HCT116 (cell line): Measurements from ENCODE around the gene RAB3GAP1. TPM values are rescaled to one million over a fixed set of nuclear protein-coding genes. Genes with fewer than 3 reads are reported as not detected.

Source experiments
- ATAC-seq: fragments of 200-7000 bp; cut with Tn5 transposase; 2 replicates; pipeline ENCODE4 v1.9.1; 2020; ENCODE audit warnings: mild to moderate bottlenecking, moderate library complexity
- BruUV-seq: library from RNA; stranded (reverse); fragments of 400-500 nt; replicated peaks from 2 replicates; lab custom pipeline; 2021; lab: Mats Ljungman, UMichigan
- CTCF ChIA-PET: fragments of 300-600 bp; sonication (Branson Sonifier 250); formaldehyde crosslinking; loops from one replicate; lab custom pipeline; 2021; ENCODE audit warnings: antibody characterized with exemption; lab: Charles Lee
- POLR2A ChIA-PET: fragments of 300-600, 350-600 bp; sonication (Branson Sonifier 250); formaldehyde crosslinking; loops from one replicate; lab custom pipeline; 2021; ENCODE audit warnings: antibody characterized with exemption; lab: Charles Lee
- RAD21 ChIA-PET, 2 experiments: fragments of 300-600 bp; sonication (Branson Sonifier 250); formaldehyde crosslinking; loops; one replicate each; lab custom pipeline; 2023; ENCODE audit warnings: low total read pairs in 2 of 2; ENCODE audit not compliant: uncharacterized antibody in 2 of 2, unreplicated experiment in 2 of 2, low non-redundant PET in 1 of 2; lab: Charles Lee
- DNase-seq: peaks from one replicate; pipeline ENCODE4 v3.0.0-alpha.2; 2010; ENCODE audit warnings: low read depth, low spot score
- H2AFZ ChIP-seq: fragments of 200-600 bp; shearing (Covaris generic), sonication (generic); 2 replicates; pipeline ENCODE4 v1.6.1; 2017; ENCODE audit warnings: low read depth, mixed run types, mixed read lengths, antibody characterized with exemption, low read length; ENCODE audit not compliant: poor library complexity, severe bottlenecking
- H3K27ac ChIP-seq: 2 replicates; pipeline ENCODE4 v1.5.1; 2012; ENCODE audit warnings: low read depth, low read length
- H3K27me3 ChIP-seq: fragments of 200-600 bp; sonication (generic); 2 replicates; pipeline ENCODE4 v1.6.1; 2016; ENCODE audit warnings: mixed run types, low read length, mixed read lengths; ENCODE audit not compliant: insufficient read depth
- H3K36me3 ChIP-seq, 2 experiments: fragments of 200-500 bp in 1 of 2; fragments of 200-600 bp in 1 of 2; sonication (Bioruptor generic) in 1 of 2; sonication (generic) in 1 of 2; 2 replicates each; pipeline versions ENCODE4 v1.5.1 to v1.6.1; 2014 to 2016; ENCODE audit warnings: low read length in 2 of 2, inconsistent platforms in 1 of 2, mixed read lengths in 1 of 2, mixed run types in 1 of 2; ENCODE audit not compliant: insufficient read depth in 2 of 2, control insufficient read depth in 1 of 2
- H3K4me1 ChIP-seq, 2 experiments: fragments of 200-600 bp in 1 of 2; sonication (generic) in 1 of 2; 2 replicates each; pipeline versions ENCODE4 v1.5.1 to v1.6.1; 2012 to 2017; ENCODE audit warnings: low read length in 2 of 2, inconsistent platforms in 1 of 2, mild to moderate bottlenecking in 1 of 2, mixed read lengths in 1 of 2, mixed run types in 1 of 2, moderate library complexity in 1 of 2; ENCODE audit not compliant: insufficient read depth in 2 of 2, control insufficient read depth in 1 of 2
- H3K4me2 ChIP-seq: fragments of 200-600 bp; sonication (generic); 2 replicates; pipeline ENCODE4 v1.6.1; 2017; ENCODE audit warnings: mixed run types, low read length, mixed read lengths
- H3K4me3 ChIP-seq, 2 experiments: fragments of 200-600 bp in 1 of 2; sonication (generic) in 1 of 2; replicated peaks in 1 of 2; 2 replicates each; pipeline ENCODE4 v1.5.1; 2011 to 2016; ENCODE audit warnings: low read length in 2 of 2, control low read depth in 1 of 2, low read depth in 1 of 2, mild to moderate bottlenecking in 1 of 2, mixed read lengths in 1 of 2, mixed run types in 1 of 2
- H3K79me2 ChIP-seq: fragments of 200-600 bp; sonication (generic); 2 replicates; pipeline ENCODE4 v1.6.1; 2017; ENCODE audit warnings: mild to moderate bottlenecking, mixed run types, low read length, moderate library complexity, mixed read lengths; ENCODE audit not compliant: insufficient read depth
- H3K9ac ChIP-seq: fragments of 200-600 bp; sonication (generic); 2 replicates; pipeline ENCODE4 v1.6.1; 2016; ENCODE audit warnings: low read length, mixed read lengths
- H3K9me2 ChIP-seq: fragments of 200-600 bp; sonication (generic), shearing (Covaris generic); 2 replicates; pipeline ENCODE4 v1.6.1; 2017; ENCODE audit warnings: mixed run types, mild to moderate bottlenecking, moderate library complexity; ENCODE audit not compliant: insufficient read depth
- H3K9me3 ChIP-seq, 2 experiments: fragments of 200-500 bp in 1 of 2; fragments of 200-600 bp in 1 of 2; sonication (Bioruptor generic) in 1 of 2; sonication (generic) in 1 of 2; 2 replicates each; pipeline ENCODE4 v1.6.1; 2014 to 2017; ENCODE audit warnings: low read length in 2 of 2, mixed read lengths in 2 of 2, inconsistent platforms in 1 of 2, low read depth in 1 of 2, mild to moderate bottlenecking in 1 of 2, mixed run types in 1 of 2, moderate library complexity in 1 of 2; ENCODE audit not compliant: control insufficient read depth in 1 of 2, insufficient read depth in 1 of 2
- H4K20me1 ChIP-seq: fragments of 200-600 bp; sonication (generic), shearing (Covaris generic); 2 replicates; pipeline ENCODE4 v1.6.1; 2017; ENCODE audit warnings: mixed run types, mild to moderate bottlenecking, moderate library complexity; ENCODE audit not compliant: insufficient read depth
- ATF3 ChIP-seq: IDR thresholded peaks from 2 replicates; pipeline ENCODE4 v1.6.1; 2012
- CBX3 ChIP-seq: IDR thresholded peaks from 2 replicates; pipeline ENCODE4 v1.6.1; 2012; ENCODE audit warnings: low read depth
- CEBPB ChIP-seq: IDR thresholded peaks from 2 replicates; pipeline ENCODE4 v1.6.1; 2012; ENCODE audit warnings: low read depth
- ELF1 ChIP-seq: IDR thresholded peaks from 2 replicates; pipeline ENCODE4 v1.6.1; 2012; ENCODE audit warnings: low read depth, borderline replicate concordance
- EZH2 ChIP-seq: fragments of 200-600 bp; sonication (generic); IDR thresholded peaks from 2 replicates; pipeline ENCODE4 v1.6.1; 2017; ENCODE audit warnings: antibody characterized with exemption, mixed run types
- EZH2phosphoT487 ChIP-seq: fragments of 200-600 bp; IDR thresholded peaks from 2 replicates; pipeline ENCODE4 v1.6.1; 2018; ENCODE audit warnings: antibody characterized with exemption, borderline replicate concordance
- FOSL1 ChIP-seq: IDR thresholded peaks from 2 replicates; pipeline ENCODE4 v1.6.1; 2012; ENCODE audit warnings: low read depth
- JUND ChIP-seq: IDR thresholded peaks from 2 replicates; pipeline ENCODE4 v1.6.1; 2012
- POLR2AphosphoS5 ChIP-seq: IDR thresholded peaks from 2 replicates; pipeline ENCODE4 v1.6.1; 2011; ENCODE audit warnings: mild to moderate bottlenecking, low read depth, low read length, moderate library complexity
- SP1 ChIP-seq: IDR thresholded peaks from 2 replicates; pipeline ENCODE4 v1.6.1; 2012; ENCODE audit warnings: low read depth
- YY1 ChIP-seq: IDR thresholded peaks from 2 replicates; pipeline ENCODE4 v1.6.1; 2011; ENCODE audit warnings: low read length, low read depth, moderate library complexity, mild to moderate bottlenecking; ENCODE audit not compliant: insufficient replicate concordance; ENCODE audit errors: extremely low read depth
- ZFX ChIP-seq: fragments of 450-650 bp; IDR thresholded peaks from 2 replicates; pipeline ENCODE4 v1.6.1; 2017
- intact Hi-C: fragments of 100-400 bp; cut with micrococcal nuclease; formaldehyde crosslinking; loops from 2 replicates; pipeline ENCODE4 v1.10.0; 2022
- total RNA-seq: library from RNA; stranded (reverse); gene quantifications from one replicate; pipeline ENCODE4 v1.2.1, GENCODE V29; 2021; ENCODE audit not compliant: unreplicated experiment
- TF ChIP-seq, protein P1 (sequence below): IDR thresholded peaks from 2 replicates; pipeline ENCODE4 v1.6.1; 2012

The RAB3GAP1 gene
- total RNA-seq, 1 experiment from 2014 or later = 38.5 TPM

GRCh38 chr2:135124924-135125886 lies 73.1 kb downstream of the RAB3GAP1 start:
- intact Hi-C loops = no loop called here
- H3K27ac ChIP-seq = no peak overlapping the region
- peak; percentile 62 for DNase-seq

DNA sequence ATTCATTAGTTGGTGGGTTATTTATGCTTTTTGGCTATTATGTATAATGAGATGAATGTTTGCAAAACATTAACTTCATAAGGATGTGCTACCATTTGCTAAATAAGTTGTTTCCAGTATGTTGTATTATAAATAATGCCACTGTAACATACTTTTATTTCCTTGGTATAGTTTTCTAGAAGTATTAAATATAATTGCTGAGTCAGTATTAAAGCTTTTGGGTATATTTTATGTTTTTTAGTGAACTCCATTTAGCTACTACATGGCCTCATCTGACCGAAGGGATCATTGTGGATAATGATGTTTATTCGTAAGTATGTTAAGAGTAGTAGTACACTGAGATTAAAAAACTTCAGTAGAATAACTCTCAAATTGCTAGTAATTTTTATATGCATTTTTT lies 73.8 kb downstream of the RAB3GAP1 start:
- BruUV-seq = no TSS peak
- Histone ChIP-seq H3K9me2 (no peaks in the 10 kb centered on the region), H3K27me3 (no peaks in the 10 kb centered on the region), H3K4me1 (no peaks in the 10 kb centered on the region), H3K36me3 (peaks cover 0 to 3% of the 10 kb centered on the region in 2 experiments; a peak in 2 of 4 replicates), H2AFZ (no peak overlapping the region), H4K20me1 (no peaks in the 10 kb centered on the region), H3K4me3 (no peak overlapping the region), H3K9me3 (no peaks in the 10 kb centered on the region), H3K27ac (no peak overlapping the region), H3K79me2 (no peaks in the 10 kb centered on the region), H3K9ac (no peak overlapping the region), H3K4me2 (no peak overlapping the region)
- TF ChIP-seq EZH2 (no peak), ZFX (no peak), EZH2phosphoT487 (no peak), YY1 (no peak), ATF3 (no peak), CEBPB (no peak)
- TF ChIP-seq, protein P1, sequence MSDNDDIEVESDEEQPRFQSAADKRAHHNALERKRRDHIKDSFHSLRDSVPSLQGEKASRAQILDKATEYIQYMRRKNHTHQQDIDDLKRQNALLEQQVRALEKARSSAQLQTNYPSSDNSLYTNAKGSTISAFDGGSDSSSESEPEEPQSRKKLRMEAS = no peak
- DNase-seq (no peak), ATAC-seq (no peak)
- intact Hi-C loops = no loop called here
- CTCF ChIA-PET = no interaction called here
- POLR2A ChIA-PET = no interaction called here
- RAD21 ChIA-PET = no interaction called here

More at GRCh38 chr2:135124924-135125886, 73.1 kb downstream of the RAB3GAP1 start:
- Histone ChIP-seq H3K9ac (no peak overlapping the region), H3K9me2 (no peaks in the 10 kb centered on the region), H3K9me3 (no peaks in the 10 kb centered on the region), H4K20me1 (no peaks in the 10 kb centered on the region), H3K36me3 (peaks cover 0 to 3% of the 10 kb centered on the region in 2 experiments; a peak in 1 of 4 replicates), H3K4me1 (no peaks in the 10 kb centered on the region), H3K4me3 (no peak overlapping the region), H3K27me3 (no peaks in the 10 kb centered on the region), H2AFZ (no peak overlapping the region), H3K79me2 (no peaks in the 10 kb centered on the region), H3K4me2 (no peak overlapping the region)
- POLR2A ChIA-PET = no interaction called here
- RAD21 ChIA-PET = no interaction called here
- peak; percentile 89 for TF ChIP-seq CEBPB
- TF ChIP-seq SP1 = peak; percentile 43
- TF ChIP-seq CBX3 = peak; percentile 14; the same call in 1 of the 2 replicates
- TF ChIP-seq, protein P1 = peak; percentile 34; the same call in 1 of the 2 replicates
- no peak for TF ChIP-seq YY1
- peak; percentile 43; the same call in 1 of the 2 replicates for TF ChIP-seq POLR2AphosphoS5
- TF ChIP-seq FOSL1 = peak; percentile 58
- TF ChIP-seq JUND = peak; percentile 59; the same call in 1 of the 2 replicates
- no peak for TF ChIP-seq ELF1
- no peak for TF ChIP-seq EZH2phosphoT487
- no peak; the same call in 1 of the 2 replicates for ATAC-seq
- CTCF ChIA-PET = no interaction called here
- BruUV-seq = TSS peak; percentile 98
